ENCODE measurements around the gene P2RY6.

The P2RY6 gene

GRCh38 chr11:73343076-73343873 lies 71.1 kb downstream of the P2RY6 start:
- no peak overlapping the region for H3K4me3 ChIP-seq (ENCODE audit: low read depth, low read length)
- no peak for TF ChIP-seq CTCF (IDR thresholded peaks at IDR 0.05; ENCODE audit: low read depth, low read length)
- no peaks in the 10 kb centered on the region for H3K9me3 ChIP-seq (ENCODE audit: severe bottlenecking)
- no peak overlapping the region for H3K27ac ChIP-seq
- peaks cover 3% of the 10 kb centered on the region; the same call in 1 of the 2 replicates for H3K36me3 ChIP-seq
- no peaks in the 10 kb centered on the region for H3K27me3 ChIP-seq (ENCODE audit: insufficient read depth, low read depth, severe bottlenecking)
- DNase-seq: no peak

GRCh38 chr11:73344191-73344607 lies 72.1 kb downstream of the P2RY6 start:
- no peak for TF ChIP-seq CTCF (IDR thresholded peaks at IDR 0.05; ENCODE audit: low read depth, low read length)

GRCh38 chr11:73345481-73346160 lies 73.5 kb downstream of the P2RY6 start:
- DNase-seq: no peak
- no peaks in the 10 kb centered on the region for H3K36me3 ChIP-seq
- no peaks in the 10 kb centered on the region for H3K9me3 ChIP-seq (ENCODE audit: severe bottlenecking)
- TF ChIP-seq CTCF (IDR thresholded peaks at IDR 0.05; ENCODE audit: low read depth, low read length): no peak
- H3K27me3 ChIP-seq (ENCODE audit: insufficient read depth, low read depth, severe bottlenecking): no peaks in the 10 kb centered on the region
- no peak overlapping the region for H3K27ac ChIP-seq
- no peak overlapping the region for H3K4me3 ChIP-seq (ENCODE audit: low read depth, low read length)

More at GRCh38 chr11:73344191-73344607, 72.1 kb downstream of the P2RY6 start:
- H3K36me3 ChIP-seq: peaks cover 3% of the 10 kb centered on the region; the same call in 1 of the 2 replicates
- DNase-seq: no peak
- no peak overlapping the region for H3K27ac ChIP-seq
- H3K9me3 ChIP-seq (ENCODE audit: severe bottlenecking): no peaks in the 10 kb centered on the region
- no peaks in the 10 kb centered on the region for H3K27me3 ChIP-seq (ENCODE audit: insufficient read depth, low read depth, severe bottlenecking)
- no peak overlapping the region for H3K4me3 ChIP-seq (ENCODE audit: low read depth, low read length)

- Histone ChIP-seq H3K27ac (no peak overlapping the region), H3K36me3 (no peaks in the 10 kb centered on the region), H3K27me3 (ENCODE audit: insufficient read depth, low read depth, severe bottlenecking) (no peaks in the 10 kb centered on the region), H3K4me3 (ENCODE audit: low read depth, low read length) (no peak overlapping the region), H3K9me3 (ENCODE audit: severe bottlenecking) (no peaks in the 10 kb centered on the region)
- no peak for DNase-seq
- TF ChIP-seq CTCF (IDR thresholded peaks at IDR 0.05; ENCODE audit: low read depth, low read length): no peak
Measured at GRCh38 chr11:73346186-73346935, 74.2 kb downstream of the P2RY6 start.

- no peaks in the 10 kb centered on the region for H3K27me3 ChIP-seq (ENCODE audit: insufficient read depth, low read depth, severe bottlenecking)
- DNase-seq: no peak
- no peak for TF ChIP-seq CTCF (IDR thresholded peaks at IDR 0.05; ENCODE audit: low read depth, low read length)
- H3K27ac ChIP-seq: no peak overlapping the region
- no peak overlapping the region for H3K4me3 ChIP-seq (ENCODE audit: low read depth, low read length)
- no peaks in the 10 kb centered on the region for H3K9me3 ChIP-seq (ENCODE audit: severe bottlenecking)
- H3K36me3 ChIP-seq: no peaks in the 10 kb centered on the region
Measured at GRCh38 chr11:73347067-73347466, 74.9 kb downstream of the P2RY6 start.

Measured in WERI-Rb-1 (cell line).